ENCODE measurements around the gene SLC7A14. TPM values are rescaled to one million over a fixed set of nuclear protein-coding genes. Genes with fewer than 3 reads are reported as not detected.

SLC7A14 gene
- total RNA-seq, 2 donors from 2014 or later: not detected

DNA sequence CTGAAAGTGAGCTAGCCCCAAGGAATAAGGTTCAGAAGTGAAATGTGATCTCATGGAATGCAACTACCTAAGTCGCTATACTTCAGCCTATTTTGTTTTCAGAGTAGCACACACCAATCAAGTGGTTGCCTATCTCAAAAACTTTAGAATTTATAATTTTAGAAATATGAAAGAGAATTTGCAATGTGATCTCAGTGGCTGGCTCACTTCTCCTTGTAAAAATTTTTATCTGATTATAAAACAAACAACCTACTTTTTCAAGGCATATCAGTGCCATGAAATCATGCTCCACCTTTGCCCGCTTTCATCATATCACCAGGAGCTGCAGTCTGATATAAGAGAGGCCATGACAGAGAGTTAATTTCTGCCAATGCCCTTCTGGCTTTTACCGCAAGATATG, 119.9 kb downstream of the SLC7A14 start:
- Mint-ChIP-seq H3K4me3 (no peak overlapping the region), H3K27ac (no peak overlapping the region), H3K36me3 (ENCODE audit: insufficient read depth in 2 of 2) (no peaks in the 10 kb centered on the region), H3K4me1 (ENCODE audit: low read depth) (peaks cover 12% of the 10 kb centered on the region), H3K9me3 (no peaks in the 10 kb centered on the region), H3K27me3 (ENCODE audit: low read depth) (peaks cover 30% of the 10 kb centered on the region)
- ATAC-seq (replicated peaks in 1 of 2) (no peak), DNase-seq (no peak)

GRCh38 chr3:170463011-170463410, 122.9 kb downstream of the SLC7A14 start:
- H3K27ac Mint-ChIP-seq: no peak overlapping the region
- H3K27me3 Mint-ChIP-seq (ENCODE audit: low read depth): peaks cover 32% of the 10 kb centered on the region
- ATAC-seq (replicated peaks in 1 of 2) (no peak), DNase-seq (no peak)
- no peaks in the 10 kb centered on the region for H3K9me3 Mint-ChIP-seq
- H3K4me3 Mint-ChIP-seq: no peak overlapping the region
- H3K36me3 Mint-ChIP-seq (ENCODE audit: insufficient read depth in 2 of 2): no peaks in the 10 kb centered on the region
- H3K4me1 Mint-ChIP-seq (ENCODE audit: low read depth): no peaks in the 10 kb centered on the region

GRCh38 chr3:170458285-170458684, 127.6 kb downstream of the SLC7A14 start:
- ATAC-seq (replicated peaks in 1 of 2) (no peak), DNase-seq (no peak)
- H3K9me3 Mint-ChIP-seq: no peaks in the 10 kb centered on the region
- no peaks in the 10 kb centered on the region for H3K36me3 Mint-ChIP-seq (ENCODE audit: insufficient read depth in 2 of 2)
- no peak overlapping the region for H3K4me3 Mint-ChIP-seq
- H3K4me1 Mint-ChIP-seq (ENCODE audit: low read depth): no peaks in the 10 kb centered on the region
- H3K27me3 Mint-ChIP-seq (ENCODE audit: low read depth): peaks cover 21% of the 10 kb centered on the region
- H3K27ac Mint-ChIP-seq: no peak overlapping the region

GRCh38 chr3:170454509-170454908, 131.4 kb downstream of the SLC7A14 start:
- Mint-ChIP-seq H3K4me3 (no peak overlapping the region), H3K27ac (no peak overlapping the region), H3K4me1 (ENCODE audit: low read depth) (no peaks in the 10 kb centered on the region), H3K9me3 (no peaks in the 10 kb centered on the region), H3K27me3 (ENCODE audit: low read depth) (peaks cover 6% of the 10 kb centered on the region), H3K36me3 (ENCODE audit: insufficient read depth in 2 of 2) (no peaks in the 10 kb centered on the region)
- DNase-seq (no peak), ATAC-seq (replicated peaks in 1 of 2) (no peak)

DNA sequence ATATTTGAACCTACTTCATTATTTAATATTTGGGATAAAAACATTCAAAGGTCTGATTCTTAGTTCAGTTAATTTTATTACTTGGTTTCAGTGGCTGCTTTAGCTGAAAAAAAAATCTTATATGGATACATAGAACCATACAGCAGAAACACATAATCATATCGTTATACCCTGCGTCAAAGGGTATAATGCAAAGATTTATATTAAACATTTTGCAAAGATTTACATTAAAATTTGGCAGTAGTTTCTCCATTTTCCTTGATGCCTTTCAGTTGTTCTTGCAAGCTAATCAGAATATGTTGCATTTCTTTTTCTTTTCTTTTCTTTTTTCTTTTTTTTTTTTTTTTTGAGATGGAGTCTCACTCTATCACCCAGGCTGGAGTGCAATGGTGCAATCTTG, 135.8 kb downstream of the SLC7A14 start:
- DNase-seq (no peak), ATAC-seq (replicated peaks in 1 of 2) (no peak)
- Mint-ChIP-seq H3K4me1 (ENCODE audit: low read depth) (no peaks in the 10 kb centered on the region), H3K9me3 (no peaks in the 10 kb centered on the region), H3K27ac (no peak overlapping the region), H3K36me3 (ENCODE audit: insufficient read depth in 2 of 2) (no peaks in the 10 kb centered on the region), H3K27me3 (ENCODE audit: low read depth) (no peaks in the 10 kb centered on the region), H3K4me3 (no peak overlapping the region)

DNA sequence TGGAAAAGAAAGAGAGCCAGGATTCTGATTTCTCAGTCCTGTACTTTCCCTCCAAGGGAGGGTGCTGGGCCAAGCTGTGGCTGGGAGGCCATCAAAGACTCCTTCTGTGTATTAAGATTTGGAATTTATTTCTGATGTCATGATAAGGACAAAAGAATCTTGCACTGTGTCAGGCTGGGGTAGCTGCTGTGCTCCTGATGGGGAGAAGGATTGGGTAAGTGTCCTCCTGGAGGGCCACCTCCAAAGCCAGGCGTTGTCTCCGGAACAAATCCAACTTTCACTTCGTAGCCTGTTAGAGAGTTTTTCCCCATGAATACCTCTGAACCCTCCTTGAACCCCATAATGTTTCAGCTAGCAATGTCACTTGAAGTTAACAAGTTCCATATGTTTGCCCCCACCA, 137.3 kb downstream of the SLC7A14 start:
- Mint-ChIP-seq H3K27ac (no peak overlapping the region), H3K36me3 (ENCODE audit: insufficient read depth in 2 of 2) (no peaks in the 10 kb centered on the region), H3K27me3 (ENCODE audit: low read depth) (no peaks in the 10 kb centered on the region), H3K4me1 (ENCODE audit: low read depth) (no peaks in the 10 kb centered on the region), H3K9me3 (no peaks in the 10 kb centered on the region), H3K4me3 (no peak overlapping the region)
- ATAC-seq (replicated peaks in 1 of 2): no peak
- no peak for DNase-seq

- Mint-ChIP-seq H3K27me3 (ENCODE audit: low read depth) (peaks cover 5% of the 10 kb centered on the region), H3K4me1 (ENCODE audit: low read depth) (peaks cover 12% of the 10 kb centered on the region), H3K27ac (no peak overlapping the region), H3K9me3 (no peaks in the 10 kb centered on the region), H3K36me3 (ENCODE audit: insufficient read depth in 2 of 2) (no peaks in the 10 kb centered on the region), H3K4me3 (no peak overlapping the region)
- ATAC-seq (replicated peaks in 1 of 2): no peak
- no peak for DNase-seq
Observed at GRCh38 chr3:170443457-170443856, 142.4 kb downstream of the SLC7A14 start.

DNA sequence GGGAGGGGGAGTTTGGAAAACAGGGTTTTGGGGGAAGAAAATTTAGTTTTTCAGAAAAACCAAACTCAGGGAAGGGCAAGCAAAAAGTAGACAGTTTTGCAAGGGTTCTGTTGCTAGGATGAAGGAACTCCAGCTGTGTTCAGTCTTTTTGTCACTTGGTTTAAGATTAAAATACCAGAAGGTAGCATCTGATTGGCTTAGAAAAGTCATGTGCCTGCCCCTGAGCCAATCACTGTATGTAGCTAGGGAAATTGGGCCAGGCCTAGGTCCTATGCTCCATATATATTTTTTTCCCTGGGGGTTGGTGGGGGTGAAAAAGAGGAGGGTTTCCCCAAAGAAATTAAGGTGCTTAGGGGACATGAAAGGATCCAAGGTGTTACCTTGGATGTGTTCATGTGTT, 142.9 kb downstream of the SLC7A14 start:
- no peak for ATAC-seq (replicated peaks in 1 of 2)
- Mint-ChIP-seq H3K27ac (no peak overlapping the region), H3K4me3 (no peak overlapping the region), H3K36me3 (ENCODE audit: insufficient read depth in 2 of 2) (no peaks in the 10 kb centered on the region), H3K27me3 (ENCODE audit: low read depth) (peaks cover 10% of the 10 kb centered on the region), H3K9me3 (no peaks in the 10 kb centered on the region), H3K4me1 (ENCODE audit: low read depth) (peaks cover 12% of the 10 kb centered on the region)
- no peak for DNase-seq

- no peaks in the 10 kb centered on the region for H3K36me3 Mint-ChIP-seq (ENCODE audit: insufficient read depth in 2 of 2)
- no peaks in the 10 kb centered on the region for H3K9me3 Mint-ChIP-seq
- H3K4me1 Mint-ChIP-seq (ENCODE audit: low read depth): peaks cover 20% of the 10 kb centered on the region
- no peak for DNase-seq
- H3K27ac Mint-ChIP-seq: no peak overlapping the region
- peaks cover 16% of the 10 kb centered on the region for H3K27me3 Mint-ChIP-seq (ENCODE audit: low read depth)
- H3K4me3 Mint-ChIP-seq: no peak overlapping the region
- ATAC-seq (replicated peaks in 1 of 2): no peak
Observed at GRCh38 chr3:170441412-170441811, 144.5 kb downstream of the SLC7A14 start.

DNA sequence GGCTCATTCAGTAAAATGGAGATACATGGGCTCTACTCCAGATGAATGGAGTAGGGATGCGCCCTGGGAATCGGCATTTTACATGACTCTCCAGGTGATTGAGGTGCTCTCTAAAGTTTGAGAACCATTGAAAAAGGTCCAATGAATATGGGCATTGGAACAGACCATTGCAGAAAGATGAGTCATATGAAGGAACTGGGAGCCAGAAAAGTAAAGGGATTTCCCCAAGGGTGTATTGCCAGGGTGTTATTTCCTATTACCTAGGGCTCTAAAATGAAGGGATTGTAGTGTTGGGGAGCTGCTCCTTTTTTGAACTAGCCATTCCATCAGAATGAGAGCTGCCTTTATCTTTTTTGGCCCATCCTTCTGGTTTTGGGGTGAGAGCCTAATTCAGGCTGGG, 145.5 kb downstream of the SLC7A14 start:
- H3K9me3 Mint-ChIP-seq: no peaks in the 10 kb centered on the region
- H3K4me1 Mint-ChIP-seq (ENCODE audit: low read depth): peaks cover 21% of the 10 kb centered on the region
- ATAC-seq (replicated peaks in 1 of 2) (no peak), DNase-seq (no peak)
- peaks cover 16% of the 10 kb centered on the region for H3K27me3 Mint-ChIP-seq (ENCODE audit: low read depth)
- H3K36me3 Mint-ChIP-seq (ENCODE audit: insufficient read depth in 2 of 2): no peaks in the 10 kb centered on the region
- no peak overlapping the region for H3K27ac Mint-ChIP-seq
- no peak overlapping the region for H3K4me3 Mint-ChIP-seq

- H3K4me1 Mint-ChIP-seq (ENCODE audit: low read depth): peaks cover 21% of the 10 kb centered on the region
- peaks cover 16% of the 10 kb centered on the region for H3K27me3 Mint-ChIP-seq (ENCODE audit: low read depth)
- H3K9me3 Mint-ChIP-seq: no peaks in the 10 kb centered on the region
- no peak overlapping the region for H3K4me3 Mint-ChIP-seq
- no peaks in the 10 kb centered on the region for H3K36me3 Mint-ChIP-seq (ENCODE audit: insufficient read depth in 2 of 2)
- H3K27ac Mint-ChIP-seq: no peak overlapping the region
- no peak for ATAC-seq (replicated peaks in 1 of 2)
- no peak for DNase-seq
Observed at GRCh38 chr3:170438836-170439235, 147.0 kb downstream of the SLC7A14 start.

DNA sequence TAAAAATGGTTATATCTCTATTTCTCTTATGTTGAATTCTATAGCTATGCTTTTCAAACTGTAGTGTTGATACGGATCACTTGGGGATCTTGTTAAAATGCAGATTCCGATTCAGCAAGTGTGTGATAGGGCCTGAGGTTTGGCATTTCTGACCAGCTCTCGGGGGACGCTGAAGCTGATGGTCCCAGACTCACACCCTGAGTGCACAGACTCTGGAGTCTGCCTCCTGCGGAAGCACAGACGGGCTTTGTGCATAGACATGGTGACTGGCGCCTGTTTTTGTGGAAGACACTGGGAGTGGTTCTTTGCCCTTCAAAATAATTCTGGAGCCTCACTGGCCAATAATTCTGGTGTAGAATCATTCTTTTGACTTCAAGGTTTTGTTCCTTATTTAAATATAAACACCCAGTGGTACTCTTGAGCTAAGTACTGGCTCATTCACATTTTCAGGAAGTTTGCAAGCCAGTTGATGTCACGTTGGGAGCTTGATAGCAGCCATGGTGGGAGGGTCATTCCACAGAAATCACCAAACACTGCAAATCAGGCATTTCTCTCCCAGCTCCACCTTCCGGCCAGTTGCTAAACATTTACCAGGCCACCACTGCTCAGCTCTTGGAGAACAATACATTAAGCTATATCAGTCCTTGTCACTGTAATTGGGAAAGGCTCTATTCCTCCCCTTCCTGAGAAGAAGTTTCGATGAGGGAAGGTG, 148.0 kb downstream of the SLC7A14 start:
- H3K9me3 Mint-ChIP-seq: no peaks in the 10 kb centered on the region
- H3K4me1 Mint-ChIP-seq (ENCODE audit: low read depth): peaks cover 21% of the 10 kb centered on the region
- no peak overlapping the region for H3K27ac Mint-ChIP-seq
- H3K36me3 Mint-ChIP-seq (ENCODE audit: insufficient read depth in 2 of 2): no peaks in the 10 kb centered on the region
- ATAC-seq (replicated peaks in 1 of 2): no peak
- no peak for DNase-seq
- no peak overlapping the region for H3K4me3 Mint-ChIP-seq
- peaks cover 16% of the 10 kb centered on the region for H3K27me3 Mint-ChIP-seq (ENCODE audit: low read depth)

GRCh38 chr3:170437176-170437575, 148.7 kb downstream of the SLC7A14 start:
- ATAC-seq (replicated peaks in 1 of 2) (no peak), DNase-seq (no peak)
- Mint-ChIP-seq H3K36me3 (ENCODE audit: insufficient read depth in 2 of 2) (no peaks in the 10 kb centered on the region), H3K27me3 (ENCODE audit: low read depth) (peaks cover 16% of the 10 kb centered on the region), H3K4me3 (no peak overlapping the region), H3K9me3 (no peaks in the 10 kb centered on the region), H3K27ac (no peak overlapping the region), H3K4me1 (ENCODE audit: low read depth) (peaks cover 21% of the 10 kb centered on the region)

GRCh38 chr3:170436697-170437096, 149.2 kb downstream of the SLC7A14 start:
- H3K27ac Mint-ChIP-seq: no peak overlapping the region
- ATAC-seq (replicated peaks in 1 of 2) (peak in 1 of 2 donors; percentile 15), DNase-seq (no peak)
- peaks cover 21% of the 10 kb centered on the region for H3K4me1 Mint-ChIP-seq (ENCODE audit: low read depth)
- H3K9me3 Mint-ChIP-seq: peaks cover 0 to 2% of the 10 kb centered on the region in 2 donors
- H3K36me3 Mint-ChIP-seq (ENCODE audit: insufficient read depth in 2 of 2): no peaks in the 10 kb centered on the region
- no peak overlapping the region for H3K4me3 Mint-ChIP-seq
- peaks cover 16% of the 10 kb centered on the region for H3K27me3 Mint-ChIP-seq (ENCODE audit: low read depth)

Measured in activated T-cell treated with anti-CD3 and anti-CD28 coated beads, Interleukin-2, amount 50 U/mL, for 72 hours (primary cell).